H1 (cell line): Measurements from ENCODE around the gene RGL3. TPM values are rescaled to one million over a fixed set of nuclear protein-coding genes. Genes with fewer than 3 reads are reported as not detected.

Experiments used
- CTCF ChIA-PET: fragments of 300-600 bp; sonication (Branson Sonifier 250); formaldehyde crosslinking; loops from one replicate; lab custom pipeline; 2021; ENCODE audit not compliant: partially characterized antibody; lab: Charles Lee
- POLR2A ChIA-PET: fragments of 300-600 bp; sonication (Branson Sonifier 250); formaldehyde crosslinking; loops from one replicate; lab custom pipeline; 2021; ENCODE audit warnings: inconsistent platforms; ENCODE audit not compliant: partially characterized antibody; lab: Charles Lee
- DNase-seq, 2 experiments: peaks; one replicate each; pipeline versions ENCODE4 v3.0.0 to v3.0.0-alpha.2; 2010 to 2022; ENCODE audit warnings: low spot score in 2 of 2, low read depth in 1 of 2, mixed read lengths in 1 of 2
- FAIRE-seq: peaks from 2 replicates; lab custom pipeline; 2011; peaks lifted over from hg19 to GRCh38; lab: Jason Lieb, UNC
- H2AFZ ChIP-seq: 2 replicates; pipeline ENCODE4 v1.8.1; 2012; ENCODE audit warnings: low read length, inconsistent platforms
- H2AK5ac ChIP-seq: 2 replicates; pipeline ENCODE4 v1.6.1; 2013; ENCODE audit warnings: low read depth, low read length
- H2BK120ac ChIP-seq: replicated peaks from 2 replicates; pipeline ENCODE3; 2013; ENCODE audit warnings: low read depth, low read length, inconsistent platforms
- H2BK12ac ChIP-seq: 2 replicates; pipeline ENCODE4 v1.6.1; 2013; ENCODE audit warnings: low read depth, low read length
- H2BK15ac ChIP-seq: 2 replicates; pipeline ENCODE4 v1.6.1; 2013; ENCODE audit warnings: low read length
- H2BK20ac ChIP-seq: 2 replicates; pipeline ENCODE4 v1.6.1; 2013; ENCODE audit warnings: low read length
- H2BK5ac ChIP-seq: 2 replicates; pipeline ENCODE4 v1.6.1; 2013; ENCODE audit warnings: low read depth, low read length
- H3K14ac ChIP-seq: 2 replicates; pipeline ENCODE4 v1.6.1; 2013; ENCODE audit warnings: inconsistent platforms; ENCODE audit not compliant: insufficient read length
- H3K18ac ChIP-seq: 2 replicates; pipeline ENCODE4 v1.6.1; 2013; ENCODE audit warnings: low read length; ENCODE audit errors: extremely low read depth
- H3K23ac ChIP-seq: 2 replicates; pipeline ENCODE4 v1.6.1; 2013; ENCODE audit warnings: inconsistent platforms; ENCODE audit not compliant: insufficient read length
- H3K23me2 ChIP-seq: 2 replicates; pipeline ENCODE4 v1.6.1; 2013; ENCODE audit warnings: low read depth, low read length
- H3K27ac ChIP-seq: 2 replicates; pipeline ENCODE4 v1.6.1; 2011; ENCODE audit warnings: low read depth, low read length, inconsistent platforms
- H3K27me3 ChIP-seq, 4 experiments: replicated peaks in 1 of 4; 1 replicate in 1 of 4; 2 replicates in 3 of 4; pipeline versions ENCODE4 v1.6.1 to v1.8.1; 2011 to 2013; ENCODE audit warnings: low read length in 3 of 4, mild to moderate bottlenecking in 3 of 4, inconsistent platforms in 2 of 4, mixed read lengths in 2 of 4, moderate library complexity in 1 of 4; ENCODE audit not compliant: control insufficient read depth in 3 of 4, insufficient read depth in 3 of 4; ENCODE audit errors: extremely low read depth in 1 of 4
- H3K36me3 ChIP-seq, 4 experiments: 2 replicates each; pipeline versions ENCODE4 v1.6.1 to v1.8.1; 2011 to 2013; ENCODE audit warnings: mild to moderate bottlenecking in 4 of 4, low read length in 3 of 4, moderate library complexity in 2 of 4, control low read depth in 1 of 4, inconsistent platforms in 1 of 4; ENCODE audit not compliant: insufficient read depth in 4 of 4, control insufficient read depth in 2 of 4
- H3K4ac ChIP-seq: replicated peaks from 2 replicates; pipeline ENCODE3; 2013; ENCODE audit warnings: low read length, low read depth, mixed read lengths, inconsistent platforms; ENCODE audit not compliant: insufficient read length
- H3K4me1 ChIP-seq, 4 experiments: replicated peaks in 1 of 4; 1 replicate in 1 of 4; 2 replicates in 3 of 4; pipeline versions ENCODE4 v1.6.1 to v1.8.1; 2011 to 2013; ENCODE audit warnings: low read length in 3 of 4, inconsistent platforms in 2 of 4, mixed read lengths in 1 of 4; ENCODE audit not compliant: insufficient read depth in 4 of 4, control insufficient read depth in 3 of 4
- H3K4me2 ChIP-seq, 2 experiments: 2 replicates each; pipeline versions ENCODE4 v1.6.1 to v1.8.1; 2011 to 2013; ENCODE audit warnings: low read depth in 2 of 2, low read length in 2 of 2, control low read depth in 1 of 2, inconsistent platforms in 1 of 2, mild to moderate bottlenecking in 1 of 2; ENCODE audit not compliant: insufficient read depth in 1 of 2
- H3K4me3 ChIP-seq, 4 experiments: fragments of 200-600, 300-600 bp in 1 of 4; sonication (generic), shearing (Covaris generic), sonication (Bioruptor Twin) in 1 of 4; 2 replicates each; pipeline versions ENCODE4 v1.5.1 to v1.8.1; 2011 to 2016; ENCODE audit warnings: low read length in 4 of 4, low read depth in 3 of 4, control low read depth in 2 of 4, inconsistent platforms in 2 of 4, mild to moderate bottlenecking in 2 of 4, mixed read lengths in 1 of 4, moderate library complexity in 1 of 4; ENCODE audit not compliant: insufficient read depth in 2 of 4; ENCODE audit errors: extremely low read depth in 1 of 4
- H3K56ac ChIP-seq: replicated peaks from 2 replicates; pipeline ENCODE3; 2013; ENCODE audit warnings: low read depth, mild to moderate bottlenecking, mixed read lengths, low read length, inconsistent platforms; ENCODE audit not compliant: insufficient read length
- H3K79me1 ChIP-seq: 2 replicates; pipeline ENCODE4 v1.6.1; 2013; ENCODE audit warnings: low read depth, low read length, control low read depth
- H3K79me2 ChIP-seq, 2 experiments: 2 replicates each; pipeline versions ENCODE4 v1.6.1 to v1.8.1; 2012 to 2013; ENCODE audit warnings: low read length in 2 of 2, mild to moderate bottlenecking in 2 of 2, inconsistent platforms in 1 of 2; ENCODE audit not compliant: insufficient read depth in 2 of 2, control insufficient read depth in 1 of 2
- H3K9ac ChIP-seq, 4 experiments: replicated peaks in 1 of 4; 1 replicate in 1 of 4; 2 replicates in 3 of 4; pipeline versions ENCODE4 v1.6.1 to v1.8.1; 2011 to 2013; ENCODE audit warnings: low read depth in 3 of 4, low read length in 3 of 4, control low read depth in 2 of 4, mild to moderate bottlenecking in 2 of 4, moderate library complexity in 2 of 4, inconsistent platforms in 1 of 4; ENCODE audit errors: extremely low read depth in 1 of 4
- H3K9me3 ChIP-seq, 2 experiments: 2 replicates each; pipeline versions ENCODE4 v1.6.1 to v1.8.1; 2012 to 2013; ENCODE audit warnings: mild to moderate bottlenecking in 2 of 2, moderate library complexity in 2 of 2, control low read depth in 1 of 2, inconsistent platforms in 1 of 2, low read depth in 1 of 2, low read length in 1 of 2, mixed read lengths in 1 of 2; ENCODE audit not compliant: insufficient read depth in 2 of 2
- H4K20me1 ChIP-seq, 2 experiments: replicated peaks in 1 of 2; 2 replicates each; pipeline versions ENCODE3 to v1.8.1; 2011 to 2013; ENCODE audit warnings: inconsistent platforms in 2 of 2, low read length in 2 of 2, mild to moderate bottlenecking in 1 of 2; ENCODE audit not compliant: insufficient read depth in 2 of 2, control insufficient read depth in 1 of 2
- H4K5ac ChIP-seq: 2 replicates; pipeline ENCODE4 v1.6.1; 2013; ENCODE audit warnings: low read length, low read depth, mixed read lengths, inconsistent platforms; ENCODE audit not compliant: insufficient read length
- H4K8ac ChIP-seq: 2 replicates; pipeline ENCODE4 v1.8.0; 2013; ENCODE audit warnings: mild to moderate bottlenecking, moderate library complexity, low read length, inconsistent platforms; ENCODE audit not compliant: insufficient read depth; ENCODE audit errors: extremely low read depth
- H4K91ac ChIP-seq: replicated peaks from 2 replicates; pipeline ENCODE3; 2013; ENCODE audit warnings: low read length, mixed read lengths, inconsistent platforms; ENCODE audit not compliant: insufficient read length
- CEBPB ChIP-seq: IDR thresholded peaks from 2 replicates; pipeline ENCODE4 v1.6.1; 2012; ENCODE audit warnings: low read depth, low read length
- MAFK ChIP-seq: IDR thresholded peaks from 2 replicates; pipeline ENCODE4 v1.6.1; 2012; ENCODE audit warnings: low read depth, mild to moderate bottlenecking, improper control_type of control experiment, low read length
- NANOG ChIP-seq: IDR thresholded peaks from 2 replicates; pipeline ENCODE4 v1.6.1; 2011; ENCODE audit warnings: low read length, low read depth, mild to moderate bottlenecking, inconsistent platforms; ENCODE audit not compliant: insufficient read depth, poor library complexity, severe bottlenecking
- SIN3A ChIP-seq, 2 experiments: IDR thresholded peaks in 1 of 2; conservative IDR thresholded peaks in 1 of 2; 2 replicates each; pipeline ENCODE4 v1.6.1; 2011 to 2012; ENCODE audit warnings: low read length in 2 of 2, improper control_type of control experiment in 1 of 2, low read depth in 1 of 2, mild to moderate bottlenecking in 1 of 2
- WGBS, 2 experiments: shearing (Covaris generic) in 1 of 2; methylation state at CpG; one replicate each; pipeline versions ENCODE4 v1.1.6 to v1.1.7; 2013 to 2015; ENCODE audit warnings: low lambda C conversion rate in 2 of 2, mixed read lengths in 2 of 2, inconsistent platforms in 1 of 2, low coverage in 1 of 2, missing lambda C conversion rate in 1 of 2; ENCODE audit not compliant: insufficient replicate concordance in 2 of 2, insufficient coverage in 1 of 2, insufficient read length in 1 of 2; ENCODE audit errors: extremely low coverage in 1 of 2, missing lambda C conversion rate in 1 of 2; 5-methylcytosine and 5-hydroxymethylcytosine counted together
- polyA plus RNA-seq, 7 experiments: library from polyadenylated mRNA; depleted of rRNA in 3 of 7; stranded (reverse) in 5 of 7; unstranded in 2 of 7; fragments of >200 nt in 5 of 7; fragments of 200-250 nt in 2 of 7; gene quantifications; 1 replicate in 5 of 7; 2 replicates in 1 of 7; 4 replicates in 1 of 7; pipeline versions ENCODE4 v1.2.1 to v1.2.3, GENCODE V29; 2011 to 2013; ENCODE audit warnings: missing spikeins in 2 of 7, mixed read lengths in 2 of 7
- total RNA-seq: library from RNA; stranded (reverse); fragmentation: NEBNext Ultra II Directional; extraction: Animal tissue kit (Norgen Biotek cat#: 25700); gene quantifications from 2 replicates; pipeline ENCODE4 v1.2.1, GENCODE V29; 2021

Gene RGL3
- total and polyA plus RNA-seq, 2 of the 8 experiments (the other 6 are each of a cell fraction or from before 2014, with no cell fraction given), result 36.9 to 40.9 TPM

DNA sequence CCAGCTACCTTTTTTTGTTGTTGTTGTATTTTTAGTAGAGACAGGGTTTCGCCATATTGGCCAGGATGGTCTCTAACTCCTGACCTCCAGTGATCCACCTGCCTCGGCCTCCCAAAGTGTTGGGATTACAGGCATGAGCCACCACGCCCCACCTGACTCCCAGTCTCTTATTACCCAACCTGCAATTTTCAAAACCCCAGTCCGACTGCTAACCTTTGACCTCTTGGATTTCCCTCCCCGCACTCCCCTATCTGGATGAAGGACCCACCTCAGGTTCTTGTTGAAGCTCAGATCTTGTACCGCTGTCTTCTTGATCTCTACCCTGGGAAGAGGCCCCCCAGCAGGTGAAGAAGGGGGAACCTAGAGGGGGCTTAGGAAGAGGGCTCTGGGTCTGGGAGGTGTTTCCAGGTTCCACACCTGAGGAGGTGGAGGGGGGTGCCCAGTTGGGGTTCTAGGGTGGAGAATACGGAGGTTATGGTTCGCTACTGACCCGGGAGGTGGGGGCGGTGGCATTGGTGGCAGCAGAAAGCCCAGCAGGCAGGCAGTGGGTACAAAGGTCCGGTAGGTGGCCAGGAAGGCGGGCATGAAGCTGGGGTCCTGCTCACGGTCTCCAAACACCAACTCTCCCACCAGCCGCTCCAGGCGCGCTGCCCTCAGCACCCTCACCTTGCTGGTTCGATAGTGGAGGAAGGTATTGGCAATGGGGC, 2.6 kb downstream of the RGL3 start:
- Histone ChIP-seq H3K9ac (no peak overlapping the region), H3K23me2 (peaks cover 26% of the 10 kb centered on the region), H2AK5ac (no peak overlapping the region), H2BK5ac (no peak overlapping the region), H2AFZ (no peak overlapping the region), H3K14ac (no peak overlapping the region), H3K9me3 (no peaks in the 10 kb centered on the region), H2BK120ac (no peak overlapping the region), H3K4me1 (peaks cover 0 to 9% (median 3%) of the 10 kb centered on the region in 4 experiments; a peak in 3 of 7 replicates), H3K79me1 (peaks cover 5% of the 10 kb centered on the region), H3K56ac (no peak overlapping the region), H4K20me1 (peaks cover 0 to 2% of the 10 kb centered on the region in 2 experiments), H4K8ac (no peak overlapping the region), H2BK20ac (no peak overlapping the region), H3K27ac (no peak overlapping the region), H3K4me2 (no peak overlapping the region), H3K27me3 (peaks cover 0 to 12% (median 9%) of the 10 kb centered on the region in 4 experiments; a peak in 5 of 7 replicates), H4K5ac (no peak overlapping the region), H2BK15ac (no peak overlapping the region; the same call in 1 of the 2 replicates), H3K4me3 (no peak overlapping the region), H3K23ac (no peak overlapping the region), H3K4ac (no peak overlapping the region), H3K18ac (no peak overlapping the region), H2BK12ac (no peak overlapping the region), H4K91ac (no peak overlapping the region), H3K36me3 (peaks cover 0 to 3% (median 0%) of the 10 kb centered on the region in 4 experiments; a peak in 1 of 8 replicates), H3K79me2 (no peaks in the 10 kb centered on the region)
- CTCF ChIA-PET, result interaction anchor here (0.6 to 13.7 kb wide), 6 partner anchors 10 to 53 kb away, joined by 3 to 197 read pairs (median 10); partner anchors contain the start of genes EPOR, ODAD3 and SWSAP1
- DNase-seq, result no peak
- POLR2A ChIA-PET, result interaction anchor here (1.1 to 3.6 kb wide), 5 partner anchors 10 to 77 kb away, joined by 3 to 22 read pairs (median 4); partner anchors contain the start of genes ODAD3, PRKCSH and RAB3D
- 93% methylated on average over 16 of the region's 17 CpGs; no CpG with 5 or more reads in 1 of the 2 experiments for WGBS, 2 experiments
- FAIRE-seq, result no peak
- no peak for TF ChIP-seq MAFK
- TF ChIP-seq SIN3A (conservative IDR thresholded peaks at IDR 0.05 in 1 of 2, IDR thresholded peaks at IDR 0.05 in 1 of 2; ENCODE audit: low read depth in 1 of 2, low read length in 2 of 2), result no peak
- no peak for TF ChIP-seq CEBPB
- no peak for TF ChIP-seq NANOG
